ENCODE data around the gene KLC3.
"Not testable (repeated sequence)": the region's sequence is repeated elsewhere in the genome, so short reads cannot be mapped to it uniquely, and the experiment has no call there.

The KLC3 gene

DNA sequence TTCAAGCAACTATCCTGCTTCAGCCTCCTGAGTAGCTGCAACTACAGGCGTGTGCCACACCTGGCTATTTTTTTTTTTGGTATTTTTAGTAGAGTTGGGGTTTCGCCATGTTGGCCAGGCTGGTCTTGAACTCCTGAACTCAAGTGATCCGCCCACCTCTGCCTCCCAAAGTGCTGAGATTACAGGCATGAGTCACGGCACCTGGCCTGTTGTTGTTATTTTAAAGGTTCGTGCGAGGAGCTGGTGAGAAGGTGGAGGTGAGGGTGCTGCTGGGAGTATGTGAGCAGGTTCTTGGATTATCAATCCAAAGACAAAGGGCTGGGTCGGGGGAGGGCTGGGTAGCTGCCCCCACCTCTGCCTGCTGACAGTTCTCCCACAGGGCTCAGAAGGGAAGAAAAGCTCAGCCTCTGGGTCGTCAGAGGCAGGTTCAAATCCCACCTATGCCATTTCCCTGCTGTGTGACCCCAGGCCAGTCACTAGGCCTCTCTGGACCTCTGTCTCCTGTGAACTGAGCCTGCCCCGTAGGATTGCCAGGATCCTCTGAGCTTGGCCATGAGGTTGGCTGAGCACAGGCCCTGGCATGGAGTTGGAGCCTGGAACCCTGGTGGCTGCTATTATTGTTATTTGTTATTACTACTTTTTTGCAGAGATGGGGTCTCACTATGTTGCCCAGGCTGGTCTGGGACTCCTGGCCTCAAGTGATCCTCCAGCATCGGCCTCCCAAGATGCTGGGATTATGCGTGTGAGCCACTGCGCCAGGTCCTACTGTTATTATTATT is 19.4 kb upstream of the KLC3 start:
- no peak for DNase-seq

DNA sequence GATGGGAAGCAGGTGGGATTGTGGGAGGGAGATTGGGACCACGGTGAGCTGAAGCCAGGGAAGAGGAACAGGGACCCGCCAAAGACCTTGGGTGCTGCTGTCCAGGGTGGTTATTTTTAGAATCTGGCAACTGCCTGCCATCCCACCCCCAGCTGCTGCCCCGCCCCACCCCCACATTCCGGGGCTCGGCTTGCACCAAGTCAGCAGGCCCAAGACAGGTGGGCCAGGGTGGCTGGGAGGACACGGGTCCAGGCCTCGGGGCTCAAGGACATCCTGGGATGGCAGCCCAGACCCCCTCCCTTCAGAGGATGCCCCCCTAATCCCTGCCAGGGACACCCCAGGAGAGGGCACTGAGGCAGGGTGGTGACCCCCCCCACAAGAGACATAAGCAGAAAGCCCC is 18.7 kb upstream of the KLC3 start:
- no peak for DNase-seq

GRCh38 chr19:45322311-45322710 is 18.2 kb upstream of the KLC3 start:
- no peak for DNase-seq

- DNase-seq: no peak
These were observed 17.7 kb upstream of the KLC3 start, which contains the start of gene CKM for GRCh38 chr19:45322744-45323281. Gene CKM, minus strand, starts transcription at chr19:45322875. Its CDS starts 3,162 bp downstream, at chr19:45319713.

DNA sequence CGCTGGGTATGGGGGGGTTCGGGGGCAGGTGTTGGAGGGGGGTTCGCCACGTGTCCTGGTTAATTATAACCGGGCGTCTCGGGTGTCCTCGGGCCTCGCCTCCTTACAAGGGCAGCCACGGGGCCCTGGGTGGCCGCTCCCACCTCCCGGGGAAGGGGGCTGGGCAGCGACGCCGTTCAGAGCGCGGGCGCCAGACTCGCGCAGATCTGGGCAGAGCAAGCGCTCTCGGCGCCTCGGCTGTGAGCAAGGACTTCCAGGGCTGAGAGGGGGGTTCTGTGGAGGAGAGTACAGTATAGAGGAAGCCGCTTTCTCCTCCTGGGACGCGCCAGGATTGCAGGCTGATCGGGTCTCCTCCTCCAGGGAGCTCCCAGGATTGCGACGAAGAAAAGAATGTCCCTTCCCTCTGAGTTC is 16.9 kb upstream of the KLC3 start:
- no peak for DNase-seq

- no peak for DNase-seq
These were observed 16.1 kb upstream of the KLC3 start for GRCh38 chr19:45324349-45324907.

DNA sequence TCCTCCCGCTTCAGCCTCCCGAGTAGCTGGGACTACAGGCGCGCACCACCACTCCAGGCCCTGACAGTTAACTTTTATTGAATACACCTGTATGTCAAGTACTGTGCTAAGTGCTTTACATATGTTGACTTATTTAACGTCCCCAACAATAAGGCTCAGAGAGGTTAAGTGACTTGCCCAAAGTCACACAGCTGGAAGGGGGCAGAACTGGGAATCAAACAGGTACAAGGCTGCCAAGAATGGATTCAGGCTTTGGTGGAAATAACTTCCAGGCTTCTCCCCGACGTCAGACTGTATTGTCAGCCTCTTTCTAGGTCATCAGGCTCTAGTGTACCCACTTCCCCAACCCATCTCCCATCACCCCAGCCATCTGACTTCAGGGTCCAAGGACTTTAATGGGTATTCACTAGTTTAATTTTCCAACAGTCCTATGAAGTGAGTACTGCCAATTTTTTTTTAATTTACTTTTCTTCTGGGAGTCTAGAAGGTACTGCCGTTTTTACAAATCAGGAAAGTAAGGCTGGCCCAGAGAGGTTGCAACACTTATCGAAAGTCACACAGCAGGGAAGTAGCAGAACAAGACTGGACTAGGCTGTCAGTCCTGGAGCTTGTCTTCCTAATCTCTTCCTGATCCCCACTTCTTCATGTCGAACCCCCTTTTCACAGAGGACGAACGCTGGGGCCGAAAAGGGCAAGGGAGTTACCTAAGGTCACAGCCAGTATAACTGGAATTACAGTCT is 13.0 kb upstream of the KLC3 start:
- DNase-seq: no peak

DNA sequence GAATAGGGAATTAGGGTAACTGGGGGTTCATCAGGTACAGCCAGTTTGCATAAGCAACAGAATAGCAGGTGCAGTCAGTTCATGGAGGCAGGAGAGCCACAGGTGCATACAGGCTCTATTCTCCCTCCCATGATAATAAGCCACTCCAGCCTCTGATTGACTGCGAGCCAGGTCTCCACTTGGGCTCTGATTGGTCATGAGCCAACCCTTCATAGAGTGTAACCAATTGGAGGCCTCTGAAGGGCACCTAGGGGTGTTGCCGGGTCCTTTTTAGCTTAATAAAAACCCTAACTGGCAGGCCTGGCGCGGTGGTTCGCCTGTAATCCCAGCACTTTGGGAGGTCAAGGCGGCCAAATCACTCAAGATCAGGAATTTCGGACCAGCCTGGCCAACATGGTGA is 9.1 kb upstream of the KLC3 start:
- no peak for DNase-seq

DNA sequence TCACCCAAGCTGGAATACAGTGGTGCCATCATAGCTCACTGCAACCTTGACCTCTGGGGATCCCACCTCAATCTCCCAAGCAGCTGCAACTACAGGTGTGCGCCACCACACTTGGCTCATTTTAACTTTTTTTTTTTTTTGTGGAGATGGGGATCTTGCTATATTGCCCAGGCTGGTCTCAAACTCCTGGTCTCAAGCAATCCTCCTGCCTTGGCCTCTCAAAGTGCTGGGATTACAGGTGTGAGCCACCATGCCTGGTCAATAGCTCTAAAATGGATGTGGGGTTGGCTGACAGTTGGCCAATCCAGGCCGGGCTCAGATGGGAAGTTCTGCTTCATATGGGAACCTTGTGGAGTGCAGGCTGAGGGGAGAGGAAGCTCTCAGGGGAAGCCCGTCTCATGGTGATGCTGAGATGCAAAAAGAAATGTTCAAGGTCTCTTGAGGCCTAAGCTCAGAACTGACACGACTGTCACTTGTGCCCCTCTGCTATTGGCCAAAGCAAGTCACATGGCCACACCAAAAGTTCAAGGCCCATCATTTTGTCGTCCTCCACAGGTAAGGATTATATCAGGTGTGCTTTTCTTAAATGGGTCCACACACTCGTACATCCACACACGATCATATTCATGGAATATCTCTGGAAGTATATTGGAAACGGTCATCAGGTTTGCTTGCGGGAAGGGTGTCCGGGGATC is 6.8 kb upstream of the KLC3 start:
- DNase-seq: no peak

GRCh38 chr19:45334881-45335280 is 5.7 kb upstream of the KLC3 start:
- not testable (repeated sequence) for DNase-seq

- no peak for DNase-seq
These were observed 3.8 kb upstream of the KLC3 start for GRCh38 chr19:45336696-45337251.

GRCh38 chr19:45339629-45340028 is 921 bp upstream of the KLC3 start:
- DNase-seq: no peak

DNA sequence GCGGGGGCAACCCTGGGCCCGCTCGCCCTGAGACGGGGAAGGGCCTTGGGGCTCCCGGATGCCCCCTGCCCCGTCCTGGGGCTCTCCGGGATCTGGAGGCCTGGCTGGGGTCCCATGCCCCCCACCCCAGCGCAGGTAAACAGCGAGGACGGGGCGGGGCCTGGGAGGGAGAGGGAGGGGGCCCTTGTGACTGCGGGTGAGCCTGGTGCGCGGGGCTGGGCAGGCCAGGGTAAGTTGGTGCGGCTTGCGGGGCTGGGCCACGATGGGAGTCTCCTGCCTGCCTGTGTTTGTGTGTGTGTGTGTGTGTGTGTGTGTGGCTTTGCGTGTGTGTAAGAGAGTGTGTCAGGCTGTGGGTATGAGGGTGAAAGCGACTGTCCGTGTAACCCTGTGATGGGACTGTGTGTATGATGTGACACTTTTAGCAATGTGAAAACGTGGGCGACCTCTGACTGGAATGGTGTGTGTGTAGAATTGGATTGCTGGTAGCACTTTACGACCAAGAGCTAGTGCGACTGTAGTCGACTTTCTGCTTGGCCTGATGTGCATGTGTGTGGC is 426 bp downstream of the KLC3 start:
- no peak for DNase-seq

DNA sequence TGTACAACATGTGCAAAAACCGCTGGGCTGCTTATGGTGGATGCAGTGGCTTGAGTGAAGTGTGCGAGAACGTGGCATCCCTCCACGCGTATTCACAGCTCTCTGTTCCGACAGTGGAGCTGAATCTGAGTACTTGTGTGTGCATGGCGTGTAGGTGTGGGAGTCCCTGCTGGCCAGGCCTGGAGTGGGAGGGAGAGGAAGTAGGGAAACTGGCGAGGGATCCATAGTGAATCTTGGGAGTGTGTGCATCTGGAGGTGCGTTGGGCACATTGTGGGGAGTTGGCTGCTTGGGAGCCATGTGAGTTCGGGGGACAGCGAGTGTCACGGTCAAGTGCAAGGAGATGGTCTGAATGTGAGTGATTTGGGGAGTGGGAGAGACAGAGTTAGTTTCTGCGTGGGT is 2.4 kb downstream of the KLC3 start:
- no peak for DNase-seq

GRCh38 chr19:45344621-45345505 is 4.3 kb downstream of the KLC3 start:
- no peak for DNase-seq

- DNase-seq: no peak
These were observed 4.9 kb downstream of the KLC3 start for GRCh38 chr19:45345506-45345860.

- no peak for DNase-seq
These were observed 5.9 kb downstream of the KLC3 start for GRCh38 chr19:45346449-45346848.

DNA sequence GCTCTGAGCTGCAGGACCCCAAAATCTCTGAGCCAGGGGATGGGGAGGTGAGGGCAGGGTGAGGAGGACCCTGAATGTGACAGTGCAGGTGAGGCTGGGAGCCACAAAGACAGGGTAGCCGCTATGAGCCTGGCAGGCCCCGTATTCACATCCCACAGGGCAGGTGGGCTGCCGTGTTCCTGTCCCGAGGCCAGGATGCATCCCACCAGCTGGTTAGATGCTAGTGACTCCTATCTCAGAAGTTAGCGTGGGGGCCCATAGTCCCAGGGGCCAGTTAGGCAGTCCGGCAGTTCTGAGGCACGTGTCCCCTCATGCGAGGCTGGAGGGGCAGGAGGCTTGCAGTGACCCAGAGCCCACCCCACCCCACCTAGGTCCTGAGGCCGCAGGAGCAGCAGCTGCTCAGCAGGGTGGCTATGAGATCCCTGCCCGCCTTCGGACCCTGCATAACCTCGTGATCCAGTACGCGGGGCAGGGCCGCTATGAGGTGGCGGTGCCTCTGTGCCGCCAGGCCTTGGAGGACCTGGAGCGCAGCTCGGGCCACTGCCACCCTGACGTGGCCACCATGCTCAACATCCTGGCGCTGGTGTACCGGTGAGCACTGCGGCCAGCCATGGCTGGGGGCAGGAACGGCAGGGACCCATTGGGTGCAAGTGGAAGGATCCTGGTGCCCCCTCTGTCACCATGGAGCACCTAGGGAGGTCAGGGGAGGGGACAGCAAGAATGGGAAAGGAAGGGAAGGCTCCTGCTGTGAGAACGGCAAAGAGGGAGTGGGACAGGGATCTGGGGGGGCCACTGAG is 7.2 kb downstream of the KLC3 start:
- no peak for DNase-seq

GRCh38 chr19:45348367-45349125 is 8.0 kb downstream of the KLC3 start:
- DNase-seq: no peak

GRCh38 chr19:45349126-45349415 is 8.5 kb downstream of the KLC3 start:
- DNase-seq: no peak
